Measurements from ENCODE around the gene SETDB1.
"Not testable (repeated sequence)": the region's sequence is repeated elsewhere in the genome, so short reads cannot be mapped to it uniquely, and the experiment has no call there.

DNA sequence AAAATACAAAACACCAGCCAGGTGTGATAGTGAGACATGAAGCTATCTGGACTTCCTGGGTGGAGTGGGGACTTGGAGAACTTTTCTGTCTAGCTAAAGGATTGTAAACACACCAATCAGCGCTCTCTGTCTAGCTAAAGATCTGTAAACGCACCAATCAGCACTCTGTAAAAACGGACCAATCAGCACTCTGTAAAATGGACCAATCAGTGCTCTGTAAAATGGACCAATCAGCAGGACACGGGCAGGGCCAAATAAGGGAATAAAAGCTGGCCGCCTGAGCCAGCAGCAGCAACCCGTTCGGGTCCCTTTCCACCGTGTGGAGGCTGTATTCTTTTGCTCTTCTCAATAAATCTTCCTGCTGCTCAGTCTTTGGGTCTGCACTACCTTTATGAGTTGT lies 26.4 kb upstream of the SETDB1 start:
- TF ChIP-seq GABPA (IDR thresholded peaks at IDR 0.05 in 1 of 2, conservative IDR thresholded peaks at IDR 0.05 in 1 of 2); RAD21 (IDR thresholded peaks at IDR 0.05); JUND (IDR thresholded peaks at IDR 0.05); REST (IDR thresholded peaks at IDR 0.05); TAF1 (conservative IDR thresholded peaks at IDR 0.05); ZBTB33 (IDR thresholded peaks at IDR 0.05); EGR1 (IDR thresholded peaks at IDR 0.05; ENCODE audit: low read depth in 2 of 2); YY1 (IDR thresholded peaks at IDR 0.05); SP1 (IDR thresholded peaks at IDR 0.05); FOXA1 (IDR thresholded peaks at IDR 0.05); RXRA (IDR thresholded peaks at IDR 0.05): not testable (repeated sequence)
- TF ChIP-seq, protein P1, sequence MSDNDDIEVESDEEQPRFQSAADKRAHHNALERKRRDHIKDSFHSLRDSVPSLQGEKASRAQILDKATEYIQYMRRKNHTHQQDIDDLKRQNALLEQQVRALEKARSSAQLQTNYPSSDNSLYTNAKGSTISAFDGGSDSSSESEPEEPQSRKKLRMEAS (IDR thresholded peaks at IDR 0.05) = not testable (repeated sequence)
- TF ChIP-seq, protein P2, sequence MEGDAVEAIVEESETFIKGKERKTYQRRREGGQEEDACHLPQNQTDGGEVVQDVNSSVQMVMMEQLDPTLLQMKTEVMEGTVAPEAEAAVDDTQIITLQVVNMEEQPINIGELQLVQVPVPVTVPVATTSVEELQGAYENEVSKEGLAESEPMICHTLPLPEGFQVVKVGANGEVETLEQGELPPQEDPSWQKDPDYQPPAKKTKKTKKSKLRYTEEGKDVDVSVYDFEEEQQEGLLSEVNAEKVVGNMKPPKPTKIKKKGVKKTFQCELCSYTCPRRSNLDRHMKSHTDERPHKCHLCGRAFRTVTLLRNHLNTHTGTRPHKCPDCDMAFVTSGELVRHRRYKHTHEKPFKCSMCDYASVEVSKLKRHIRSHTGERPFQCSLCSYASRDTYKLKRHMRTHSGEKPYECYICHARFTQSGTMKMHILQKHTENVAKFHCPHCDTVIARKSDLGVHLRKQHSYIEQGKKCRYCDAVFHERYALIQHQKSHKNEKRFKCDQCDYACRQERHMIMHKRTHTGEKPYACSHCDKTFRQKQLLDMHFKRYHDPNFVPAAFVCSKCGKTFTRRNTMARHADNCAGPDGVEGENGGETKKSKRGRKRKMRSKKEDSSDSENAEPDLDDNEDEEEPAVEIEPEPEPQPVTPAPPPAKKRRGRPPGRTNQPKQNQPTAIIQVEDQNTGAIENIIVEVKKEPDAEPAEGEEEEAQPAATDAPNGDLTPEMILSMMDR (IDR thresholded peaks at IDR 0.05; ENCODE audit: low read depth, low read length, missing input control) = not testable (repeated sequence)
